Endodermal cell (in vitro differentiated cells): Measurements from ENCODE around the gene FAM43A. TPM values are rescaled to one million over a fixed set of nuclear protein-coding genes. Genes with fewer than 3 reads are reported as not detected.

Experiments
- DNase-seq: peaks from one replicate; pipeline ENCODE4 v3.0.0-alpha.2; 2017
- H3K27ac ChIP-seq: 2 replicates; pipeline ENCODE4 v1.5.1; 2013; ENCODE audit warnings: mild to moderate bottlenecking, low read depth, low read length, moderate library complexity
- H3K27me3 ChIP-seq: 2 replicates; pipeline ENCODE4 v1.6.1; 2013; ENCODE audit warnings: mild to moderate bottlenecking, low read length, moderate library complexity; ENCODE audit not compliant: insufficient read depth, control insufficient read depth, poor library complexity, severe bottlenecking
- H3K36me3 ChIP-seq: 2 replicates; pipeline ENCODE4 v1.7.0; 2013; ENCODE audit warnings: mild to moderate bottlenecking, low read length, moderate library complexity; ENCODE audit not compliant: control insufficient read depth, insufficient read depth
- H3K4me1 ChIP-seq: one replicate; pipeline ENCODE4 v1.7.0; 2013; ENCODE audit warnings: low read length; ENCODE audit not compliant: control insufficient read depth, insufficient read depth
- H3K4me3 ChIP-seq: 2 replicates; pipeline ENCODE4 v1.5.1; 2013; ENCODE audit warnings: mild to moderate bottlenecking, low read length, moderate library complexity
- H3K9ac ChIP-seq: 2 replicates; pipeline ENCODE4 v1.6.1; 2013; ENCODE audit warnings: mild to moderate bottlenecking, low read length, moderate library complexity; ENCODE audit not compliant: poor library complexity, severe bottlenecking; ENCODE audit errors: extremely low read depth
- H3K9me3 ChIP-seq: 2 replicates; pipeline ENCODE4 v1.6.1; 2013; ENCODE audit warnings: mild to moderate bottlenecking, low read length, moderate library complexity; ENCODE audit not compliant: control insufficient read depth
- H3K27ac Mint-ChIP-seq: 2 replicates; pipeline ENCODE4 v1.8.0; 2020; ENCODE audit warnings: mixed read lengths
- H3K27me3 Mint-ChIP-seq: 2 replicates; pipeline ENCODE4 v1.8.0; 2021; ENCODE audit warnings: mild to moderate bottlenecking, mixed read lengths; ENCODE audit not compliant: insufficient read depth
- H3K36me3 Mint-ChIP-seq: 2 replicates; pipeline ENCODE4 v1.8.0; 2020; ENCODE audit warnings: low read depth, mixed read lengths
- H3K4me1 Mint-ChIP-seq: 2 replicates; pipeline ENCODE4 v1.8.0; 2020; ENCODE audit warnings: mixed read lengths
- H3K4me3 Mint-ChIP-seq: 2 replicates; pipeline ENCODE4 v1.8.0; 2020; ENCODE audit warnings: mild to moderate bottlenecking, moderate library complexity, mixed read lengths
- H3K9me3 Mint-ChIP-seq: 2 replicates; pipeline ENCODE4 v1.8.0; 2020; ENCODE audit warnings: mild to moderate bottlenecking, mixed read lengths
- CTCF ChIP-seq: fragments of 200-600 bp; sonication (generic); conservative IDR thresholded peaks from 2 replicates; pipeline ENCODE4 v1.5.0; 2021; ENCODE audit warnings: antibody characterized with exemption, mild to moderate bottlenecking
- WGBS, 2 experiments: methylation state at CpG; one replicate each; pipeline versions ENCODE4 v1.1.5 to v1.1.7; 2013; ENCODE audit warnings: missing lambda C conversion rate in 2 of 2, mixed read lengths in 1 of 2; ENCODE audit not compliant: insufficient coverage in 1 of 2, insufficient read length in 1 of 2; 5-methylcytosine and 5-hydroxymethylcytosine counted together
- total RNA-seq, 2 donors: library from RNA; stranded (reverse); fragmentation: NEBNext Ultra II Directional in 1 of 2; extraction: Animal tissue kit (Norgen Biotek cat#: 25700) in 1 of 2; gene quantifications; 2 replicates in 1 of 2; 3 replicates in 1 of 2; pipeline ENCODE4 v1.2.1, GENCODE V29; 2021

Gene FAM43A
- total RNA-seq, 2 donors from 2014 or later = 0.58 to 4.4 TPM

GRCh38 chr3:194686414-194686815 lies 732 bp downstream of the FAM43A start:
- no peak for DNase-seq
- peak overlapping the region; percentile 70 for H3K4me3 Mint-ChIP-seq

GRCh38 chr3:194686816-194687637 lies 1.3 kb downstream of the FAM43A start:
- Histone ChIP-seq H3K27ac (no peak overlapping the region), H3K27me3 (peaks cover 35% of the 10 kb centered on the region), H3K4me3 (peak overlapping the region; percentile 83), H3K9ac (no peak overlapping the region), H3K9me3 (no peaks in the 10 kb centered on the region), H3K4me1 (peaks cover 10% of the 10 kb centered on the region), H3K36me3 (no peaks in the 10 kb centered on the region)
- no peak for TF ChIP-seq CTCF
- DNase-seq = peak; percentile 77
- Mint-ChIP-seq H3K4me3 (peak overlapping the region; percentile 70), H3K36me3 (no peaks in the 10 kb centered on the region), H3K27ac (peak overlapping the region; percentile 52), H3K9me3 (no peaks in the 10 kb centered on the region), H3K27me3 (peaks cover 26% of the 10 kb centered on the region), H3K4me1 (peaks cover 34% of the 10 kb centered on the region)
- 5 to 6% methylated on average over 26 to 86 of the region's 86 CpGs for WGBS, 2 experiments

More at GRCh38 chr3:194686414-194686815, 732 bp downstream of the FAM43A start:
- H3K27me3 ChIP-seq = peaks cover 35% of the 10 kb centered on the region
- Mint-ChIP-seq H3K4me1 (peaks cover 33% of the 10 kb centered on the region), H3K36me3 (no peaks in the 10 kb centered on the region), H3K27ac (no peak overlapping the region), H3K9me3 (no peaks in the 10 kb centered on the region), H3K27me3 (peaks cover 26% of the 10 kb centered on the region)
- no peak overlapping the region for H3K27ac ChIP-seq
- no peaks in the 10 kb centered on the region for H3K36me3 ChIP-seq
- WGBS, 2 experiments = 0 to 1% methylated on average over 13 to 29 of the region's 29 CpGs
- no peaks in the 10 kb centered on the region for H3K9me3 ChIP-seq
- no peak for TF ChIP-seq CTCF
- H3K4me3 ChIP-seq = peak overlapping the region; percentile 83
- peaks cover 10% of the 10 kb centered on the region for H3K4me1 ChIP-seq
- H3K9ac ChIP-seq = peak overlapping the region; percentile 39

GRCh38 chr3:194687638-194688199 lies 2.0 kb downstream of the FAM43A start:
- peak overlapping the region; percentile 64 for H3K9ac ChIP-seq
- H3K9me3 ChIP-seq = no peaks in the 10 kb centered on the region
- WGBS, 2 experiments = 0 to 4% methylated on average over 26 to 57 of the region's 57 CpGs
- Mint-ChIP-seq H3K9me3 (no peaks in the 10 kb centered on the region), H3K27ac (peak overlapping the region; percentile 84), H3K27me3 (peaks cover 26% of the 10 kb centered on the region), H3K36me3 (no peaks in the 10 kb centered on the region), H3K4me1 (peaks cover 30% of the 10 kb centered on the region), H3K4me3 (peak overlapping the region; percentile 70)
- TF ChIP-seq CTCF = peak; percentile 75
- H3K36me3 ChIP-seq = no peaks in the 10 kb centered on the region
- H3K4me3 ChIP-seq = peak overlapping the region; percentile 83
- DNase-seq = peak; percentile 94
- H3K27ac ChIP-seq = no peak overlapping the region
- peaks cover 35% of the 10 kb centered on the region for H3K27me3 ChIP-seq
- peaks cover 10% of the 10 kb centered on the region for H3K4me1 ChIP-seq
